ENCODE data around the gene CAPN13. TPM values are rescaled to one million over a fixed set of nuclear protein-coding genes. Genes with fewer than 3 reads are reported as not detected.

Gene CAPN13
- total and polyA plus RNA-seq, 4 donors, result 0.13 to 0.42 TPM; not detected in 2

DNA sequence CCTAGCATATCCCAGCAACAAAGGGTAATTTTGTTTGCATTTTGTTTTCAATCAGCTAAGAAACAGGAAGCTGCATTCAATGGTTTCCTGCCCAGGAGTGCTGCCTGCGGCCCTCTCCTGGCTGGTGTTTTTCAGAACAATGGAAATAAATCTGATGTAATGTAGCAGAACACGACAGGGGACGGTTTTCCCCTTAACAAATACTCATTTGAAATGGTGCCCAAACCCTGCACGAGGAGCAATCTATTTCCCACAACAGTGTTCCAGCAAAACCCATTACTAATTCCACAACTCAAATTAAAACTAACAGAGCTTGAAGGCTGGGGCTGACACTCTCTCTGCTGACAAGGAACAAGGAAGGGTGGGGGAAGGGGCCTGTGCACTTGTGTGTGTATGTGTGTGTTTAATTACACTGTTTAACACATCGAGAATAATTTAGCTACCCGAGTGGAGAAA lies 8.7 kb downstream of the CAPN13 start:
- no peak overlapping the region for H3K27ac ChIP-seq (ENCODE audit: low read depth in 1 of 2, low read length in 2 of 2)
- 57% methylated on average over 6 of the region's 6 CpGs for WGBS
- H3K9ac ChIP-seq (ENCODE audit: low read depth in 1 of 2, low read length in 2 of 2), result no peak overlapping the region
- no peak for TF ChIP-seq NR2F2 (IDR thresholded peaks at IDR 0.05)
- H3K27me3 ChIP-seq (ENCODE audit: control insufficient read depth in 4 of 4, insufficient read depth in 4 of 4, low read length in 3 of 4), result no peaks in the 10 kb centered on the region
- H3K4me3 ChIP-seq (ENCODE audit: low read depth in 1 of 3, low read length in 3 of 3), result no peak overlapping the region
- H3K36me3 ChIP-seq (ENCODE audit: control insufficient read depth in 4 of 4, insufficient read depth in 3 of 4, low read depth in 1 of 4, low read length in 3 of 4), result no peaks in the 10 kb centered on the region
- no peaks in the 10 kb centered on the region for H3K9me3 ChIP-seq (ENCODE audit: control insufficient read depth in 4 of 4, low read length in 3 of 4)
- H3K4me1 ChIP-seq (ENCODE audit: control insufficient read depth in 4 of 4, insufficient read depth in 4 of 4, low read length in 3 of 4), result peaks cover 0 to 3% (median under 1%) of the 10 kb centered on the region in 4 donors
- DNase-seq (ENCODE audit: low spot score), result no peak

DNA sequence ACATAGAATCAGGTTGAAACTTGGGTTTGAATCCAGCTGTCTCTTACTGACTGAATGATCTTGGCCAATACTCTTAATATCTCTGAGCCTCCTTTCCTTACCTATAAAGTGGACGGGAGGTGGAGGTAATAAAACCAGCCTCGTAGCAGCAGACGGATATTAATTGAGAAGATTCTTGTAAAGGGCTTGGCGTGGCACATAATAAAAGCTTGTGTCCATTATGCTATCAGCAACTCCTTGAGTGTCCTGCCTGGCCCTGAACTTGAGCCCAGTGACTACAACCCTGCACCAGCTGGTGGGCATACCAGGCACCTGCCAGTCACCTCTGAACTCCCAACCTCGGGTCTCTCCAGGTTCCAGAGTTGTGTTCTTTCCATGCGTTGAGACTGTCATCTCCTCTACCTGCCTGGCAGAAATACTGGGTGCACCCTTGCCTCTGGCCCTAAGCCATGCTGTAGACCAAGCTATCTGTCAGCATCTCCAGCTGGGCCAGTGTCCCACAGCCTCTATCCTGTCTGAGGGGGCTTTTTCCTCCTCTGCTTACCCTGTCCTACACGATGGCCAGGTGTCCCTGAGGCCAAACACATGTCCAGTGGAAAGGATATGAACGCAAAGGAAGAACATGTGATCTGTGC lies 9.7 kb downstream of the CAPN13 start:
- no peak overlapping the region for H3K27ac ChIP-seq (ENCODE audit: low read depth in 1 of 2, low read length in 2 of 2)
- 86% methylated on average over 8 of the region's 8 CpGs for WGBS
- DNase-seq (ENCODE audit: low spot score), result no peak

GRCh38 chr2:30796699-30797098 lies 10.5 kb downstream of the CAPN13 start:
- H3K36me3 ChIP-seq (ENCODE audit: control insufficient read depth in 4 of 4, insufficient read depth in 3 of 4, low read depth in 1 of 4, low read length in 3 of 4), result no peaks in the 10 kb centered on the region
- H3K9ac ChIP-seq (ENCODE audit: low read depth in 1 of 2, low read length in 2 of 2), result no peak overlapping the region
- TF ChIP-seq, protein P1, sequence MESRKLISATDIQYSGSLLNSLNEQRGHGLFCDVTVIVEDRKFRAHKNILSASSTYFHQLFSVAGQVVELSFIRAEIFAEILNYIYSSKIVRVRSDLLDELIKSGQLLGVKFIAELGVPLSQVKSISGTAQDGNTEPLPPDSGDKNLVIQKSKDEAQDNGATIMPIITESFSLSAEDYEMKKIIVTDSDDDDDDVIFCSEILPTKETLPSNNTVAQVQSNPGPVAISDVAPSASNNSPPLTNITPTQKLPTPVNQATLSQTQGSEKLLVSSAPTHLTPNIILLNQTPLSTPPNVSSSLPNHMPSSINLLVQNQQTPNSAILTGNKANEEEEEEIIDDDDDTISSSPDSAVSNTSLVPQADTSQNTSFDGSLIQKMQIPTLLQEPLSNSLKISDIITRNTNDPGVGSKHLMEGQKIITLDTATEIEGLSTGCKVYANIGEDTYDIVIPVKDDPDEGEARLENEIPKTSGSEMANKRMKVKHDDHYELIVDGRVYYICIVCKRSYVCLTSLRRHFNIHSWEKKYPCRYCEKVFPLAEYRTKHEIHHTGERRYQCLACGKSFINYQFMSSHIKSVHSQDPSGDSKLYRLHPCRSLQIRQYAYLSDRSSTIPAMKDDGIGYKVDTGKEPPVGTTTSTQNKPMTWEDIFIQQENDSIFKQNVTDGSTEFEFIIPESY (IDR thresholded peaks at IDR 0.05), result no peak
- TF ChIP-seq GABPA (IDR thresholded peaks at IDR 0.05 in 1 of 2, conservative IDR thresholded peaks at IDR 0.05 in 1 of 2) (no peak), FOXA1 (IDR thresholded peaks at IDR 0.05) (no peak), HNF4A (conservative IDR thresholded peaks at IDR 0.05) (no peak), JUND (IDR thresholded peaks at IDR 0.05) (no peak)
- H3K4me3 ChIP-seq (ENCODE audit: low read depth in 1 of 3, low read length in 3 of 3), result no peak overlapping the region
- H3K27me3 ChIP-seq (ENCODE audit: control insufficient read depth in 4 of 4, insufficient read depth in 4 of 4, low read length in 3 of 4), result no peaks in the 10 kb centered on the region
- no peak for DNase-seq (ENCODE audit: low spot score)
- WGBS, result 84% methylated on average over 4 of the region's 4 CpGs
- no peaks in the 10 kb centered on the region for H3K4me1 ChIP-seq (ENCODE audit: control insufficient read depth in 4 of 4, insufficient read depth in 4 of 4, low read length in 3 of 4)
- no peaks in the 10 kb centered on the region for H3K9me3 ChIP-seq (ENCODE audit: control insufficient read depth in 4 of 4, low read length in 3 of 4)
- no peak overlapping the region for H3K27ac ChIP-seq (ENCODE audit: low read depth in 1 of 2, low read length in 2 of 2)

More for the DNA sequence above, 9.7 kb downstream of the CAPN13 start:
- Histone ChIP-seq H3K4me3 (ENCODE audit: low read depth in 1 of 3, low read length in 3 of 3) (no peak overlapping the region), H3K9ac (ENCODE audit: low read depth in 1 of 2, low read length in 2 of 2) (no peak overlapping the region), H3K36me3 (ENCODE audit: control insufficient read depth in 4 of 4, insufficient read depth in 3 of 4, low read depth in 1 of 4, low read length in 3 of 4) (no peaks in the 10 kb centered on the region), H3K9me3 (ENCODE audit: control insufficient read depth in 4 of 4, low read length in 3 of 4) (no peaks in the 10 kb centered on the region), H3K4me1 (ENCODE audit: control insufficient read depth in 4 of 4, insufficient read depth in 4 of 4, low read length in 3 of 4) (no peaks in the 10 kb centered on the region), H3K27me3 (ENCODE audit: control insufficient read depth in 4 of 4, insufficient read depth in 4 of 4, low read length in 3 of 4) (no peaks in the 10 kb centered on the region)
- no peak for TF ChIP-seq FOXA2 (IDR thresholded peaks at IDR 0.05)
- TF ChIP-seq, protein P2, sequence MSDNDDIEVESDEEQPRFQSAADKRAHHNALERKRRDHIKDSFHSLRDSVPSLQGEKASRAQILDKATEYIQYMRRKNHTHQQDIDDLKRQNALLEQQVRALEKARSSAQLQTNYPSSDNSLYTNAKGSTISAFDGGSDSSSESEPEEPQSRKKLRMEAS (IDR thresholded peaks at IDR 0.05), result no peak
- TF ChIP-seq, protein P3, sequence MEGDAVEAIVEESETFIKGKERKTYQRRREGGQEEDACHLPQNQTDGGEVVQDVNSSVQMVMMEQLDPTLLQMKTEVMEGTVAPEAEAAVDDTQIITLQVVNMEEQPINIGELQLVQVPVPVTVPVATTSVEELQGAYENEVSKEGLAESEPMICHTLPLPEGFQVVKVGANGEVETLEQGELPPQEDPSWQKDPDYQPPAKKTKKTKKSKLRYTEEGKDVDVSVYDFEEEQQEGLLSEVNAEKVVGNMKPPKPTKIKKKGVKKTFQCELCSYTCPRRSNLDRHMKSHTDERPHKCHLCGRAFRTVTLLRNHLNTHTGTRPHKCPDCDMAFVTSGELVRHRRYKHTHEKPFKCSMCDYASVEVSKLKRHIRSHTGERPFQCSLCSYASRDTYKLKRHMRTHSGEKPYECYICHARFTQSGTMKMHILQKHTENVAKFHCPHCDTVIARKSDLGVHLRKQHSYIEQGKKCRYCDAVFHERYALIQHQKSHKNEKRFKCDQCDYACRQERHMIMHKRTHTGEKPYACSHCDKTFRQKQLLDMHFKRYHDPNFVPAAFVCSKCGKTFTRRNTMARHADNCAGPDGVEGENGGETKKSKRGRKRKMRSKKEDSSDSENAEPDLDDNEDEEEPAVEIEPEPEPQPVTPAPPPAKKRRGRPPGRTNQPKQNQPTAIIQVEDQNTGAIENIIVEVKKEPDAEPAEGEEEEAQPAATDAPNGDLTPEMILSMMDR (IDR thresholded peaks at IDR 0.05; ENCODE audit: low read depth, low read length, missing input control), result no peak
- no peak for TF ChIP-seq SP1 (IDR thresholded peaks at IDR 0.05)
- TF ChIP-seq TAF1 (conservative IDR thresholded peaks at IDR 0.05), result no peak
- TF ChIP-seq HNF4G (IDR thresholded peaks at IDR 0.05), result no peak
